H9 (cell line): ENCODE data around the gene PLEKHG3. TPM values are rescaled to one million over a fixed set of nuclear protein-coding genes. Genes with fewer than 3 reads are reported as not detected.

Experiments
- DNase-seq: peaks from one replicate; pipeline ENCODE4 v3.0.0-alpha.2; 2017
- H2AFZ ChIP-seq: one replicate; pipeline ENCODE4 v1.6.1; 2013; ENCODE audit warnings: mild to moderate bottlenecking, low read length, control low read depth, moderate library complexity
- H2AK5ac ChIP-seq: 2 replicates; pipeline ENCODE4 v1.6.1; 2013; ENCODE audit warnings: low read length, control low read depth, mixed read lengths; ENCODE audit not compliant: insufficient read length
- H2BK120ac ChIP-seq: one replicate; pipeline ENCODE4 v1.6.1; 2013; ENCODE audit warnings: low read depth, mild to moderate bottlenecking, low read length, control low read depth, inconsistent platforms; ENCODE audit not compliant: poor library complexity, severe bottlenecking
- H2BK12ac ChIP-seq: 2 replicates; pipeline ENCODE4 v1.6.1; 2013; ENCODE audit warnings: low read length, control low read depth, mixed read lengths, low read depth; ENCODE audit not compliant: insufficient read length
- H2BK15ac ChIP-seq: 2 replicates; pipeline ENCODE4 v1.6.1; 2013; ENCODE audit warnings: low read depth, low read length, control low read depth
- H2BK20ac ChIP-seq: one replicate; pipeline ENCODE4 v1.6.1; 2013; ENCODE audit warnings: low read depth, mild to moderate bottlenecking, low read length, control low read depth, inconsistent platforms; ENCODE audit not compliant: poor library complexity, severe bottlenecking
- H2BK5ac ChIP-seq: 2 replicates; pipeline ENCODE4 v1.6.1; 2013; ENCODE audit warnings: low read length, control low read depth, mixed read lengths; ENCODE audit not compliant: insufficient read length
- H3K14ac ChIP-seq: 2 replicates; pipeline ENCODE4 v1.6.1; 2013; ENCODE audit warnings: low read length, control low read depth; ENCODE audit not compliant: insufficient read depth
- H3K18ac ChIP-seq: 2 replicates; pipeline ENCODE4 v1.6.1; 2013; ENCODE audit warnings: low read depth, mild to moderate bottlenecking, mixed read lengths, low read length, control low read depth; ENCODE audit not compliant: insufficient read length
- H3K23ac ChIP-seq: 2 replicates; pipeline ENCODE4 v1.6.1; 2013; ENCODE audit warnings: low read length, control low read depth, mixed read lengths, low read depth; ENCODE audit not compliant: insufficient read length
- H3K23me2 ChIP-seq: 2 replicates; pipeline ENCODE4 v1.6.1; 2013; ENCODE audit warnings: low read depth, mild to moderate bottlenecking, mixed read lengths, low read length, control low read depth; ENCODE audit not compliant: insufficient read length, poor library complexity, severe bottlenecking
- H3K27ac ChIP-seq: 2 replicates; pipeline ENCODE4 v1.5.1; 2013; ENCODE audit warnings: low read length, control low read depth, mixed read lengths, low read depth; ENCODE audit not compliant: insufficient read length
- H3K27me3 ChIP-seq: 2 replicates; pipeline ENCODE4 v1.6.1; 2013; ENCODE audit warnings: low read length, control low read depth, inconsistent platforms; ENCODE audit not compliant: insufficient read depth
- H3K4ac ChIP-seq: 2 replicates; pipeline ENCODE4 v1.6.1; 2013; ENCODE audit warnings: low read depth, mild to moderate bottlenecking, control low read depth, inconsistent platforms, low read length, moderate library complexity
- H3K4me1 ChIP-seq: 2 replicates; pipeline ENCODE4 v1.6.1; 2013; ENCODE audit warnings: low read length, control low read depth, inconsistent platforms; ENCODE audit not compliant: insufficient read depth
- H3K4me2 ChIP-seq: 2 replicates; pipeline ENCODE4 v1.6.1; 2013; ENCODE audit warnings: low read length, control low read depth, mixed read lengths; ENCODE audit not compliant: insufficient read length, insufficient read depth
- H3K56ac ChIP-seq: 2 replicates; pipeline ENCODE4 v1.6.1; 2013; ENCODE audit warnings: low read depth, mild to moderate bottlenecking, mixed read lengths, low read length, control low read depth; ENCODE audit not compliant: insufficient read length
- H3K79me1 ChIP-seq: 2 replicates; pipeline ENCODE4 v1.6.1; 2013; ENCODE audit warnings: low read depth, mild to moderate bottlenecking, moderate library complexity, low read length, control low read depth, inconsistent platforms; ENCODE audit not compliant: insufficient read depth, poor library complexity, severe bottlenecking
- H3K79me2 ChIP-seq: 2 replicates; pipeline ENCODE4 v1.6.1; 2013; ENCODE audit warnings: low read length, control low read depth, inconsistent platforms; ENCODE audit not compliant: insufficient read depth
- H3K9ac ChIP-seq: 2 replicates; pipeline ENCODE4 v1.6.1; 2013; ENCODE audit warnings: low read length, control low read depth, mixed read lengths; ENCODE audit not compliant: insufficient read length; ENCODE audit errors: extremely low read depth
- H3K9me3 ChIP-seq: one replicate; pipeline ENCODE4 v1.6.1; 2013; ENCODE audit warnings: low read depth, low read length, inconsistent platforms; ENCODE audit not compliant: control insufficient read depth
- H3T11ph ChIP-seq: one replicate; pipeline ENCODE4 v1.6.1; 2013; ENCODE audit warnings: mild to moderate bottlenecking, low read length, control low read depth, inconsistent platforms
- H4K20me1 ChIP-seq: one replicate; pipeline ENCODE4 v1.6.1; 2013; ENCODE audit not compliant: control insufficient read depth, insufficient read length, insufficient read depth
- H4K5ac ChIP-seq: 2 replicates; pipeline ENCODE4 v1.6.1; 2013; ENCODE audit warnings: low read depth, mild to moderate bottlenecking, mixed read lengths, low read length, control low read depth; ENCODE audit not compliant: insufficient read length
- H4K8ac ChIP-seq: replicated peaks from 2 replicates; pipeline ENCODE4 v1.6.1; 2013; ENCODE audit warnings: low read length, control low read depth, mixed read lengths, low read depth; ENCODE audit not compliant: insufficient read length
- H4K91ac ChIP-seq: 2 replicates; pipeline ENCODE4 v1.6.1; 2013; ENCODE audit warnings: low read depth, mild to moderate bottlenecking, moderate library complexity, mixed read lengths, low read length, control low read depth; ENCODE audit not compliant: insufficient read length
- H3K27ac Mint-ChIP-seq, 3 experiments: 2 replicates in 2 of 3; 3 replicates in 1 of 3; pipeline ENCODE4 v1.8.0; 2020 to 2021; ENCODE audit warnings: mixed read lengths in 3 of 3, mild to moderate bottlenecking in 1 of 3, moderate library complexity in 1 of 3
- H3K27me3 Mint-ChIP-seq: 2 replicates; pipeline ENCODE4 v1.8.0; 2021; ENCODE audit warnings: low read depth, mild to moderate bottlenecking, moderate library complexity, mixed read lengths
- H3K36me3 Mint-ChIP-seq, 3 experiments: 2 replicates in 2 of 3; 3 replicates in 1 of 3; pipeline ENCODE4 v1.8.0; 2020 to 2021; ENCODE audit warnings: low read depth in 3 of 3, mixed read lengths in 3 of 3; ENCODE audit not compliant: insufficient read depth in 1 of 3
- H3K4me1 Mint-ChIP-seq, 2 experiments: 2 replicates each; pipeline ENCODE4 v1.8.0; 2020; ENCODE audit warnings: mixed read lengths in 2 of 2
- H3K4me3 Mint-ChIP-seq, 2 experiments: 2 replicates in 1 of 2; 3 replicates in 1 of 2; pipeline ENCODE4 v1.8.0; 2020 to 2021; ENCODE audit warnings: mild to moderate bottlenecking in 2 of 2, mixed read lengths in 2 of 2, moderate library complexity in 1 of 2
- H3K9me3 Mint-ChIP-seq, 2 experiments: 2 replicates in 1 of 2; 3 replicates in 1 of 2; pipeline ENCODE4 v1.8.0; 2020; ENCODE audit warnings: mild to moderate bottlenecking in 2 of 2, mixed read lengths in 2 of 2, moderate library complexity in 1 of 2
- WGBS: extraction: QIAGEN DNeasy Blood & Tissue Kit; methylation state at CpG from one replicate; pipeline ENCODE4 v1.1.7; 2013; ENCODE audit warnings: missing lambda C conversion rate, low lambda C conversion rate, mixed read lengths; ENCODE audit not compliant: insufficient read length; ENCODE audit errors: extremely low coverage; 5-methylcytosine and 5-hydroxymethylcytosine counted together
- total RNA-seq: library from RNA; stranded (reverse); gene quantifications from 2 replicates; pipeline ENCODE4 v1.2.1, GENCODE V29; 2021
- TF ChIP-seq, protein P1 (sequence below): fragments of 200-600 bp; sonication (generic); conservative IDR thresholded peaks from 3 replicates; pipeline ENCODE4 v1.8.0; 2021; ENCODE audit warnings: antibody characterized with exemption, mild to moderate bottlenecking

Gene PLEKHG3
- total RNA-seq, 1 experiment from 2014 or later: 48.5 TPM

DNA sequence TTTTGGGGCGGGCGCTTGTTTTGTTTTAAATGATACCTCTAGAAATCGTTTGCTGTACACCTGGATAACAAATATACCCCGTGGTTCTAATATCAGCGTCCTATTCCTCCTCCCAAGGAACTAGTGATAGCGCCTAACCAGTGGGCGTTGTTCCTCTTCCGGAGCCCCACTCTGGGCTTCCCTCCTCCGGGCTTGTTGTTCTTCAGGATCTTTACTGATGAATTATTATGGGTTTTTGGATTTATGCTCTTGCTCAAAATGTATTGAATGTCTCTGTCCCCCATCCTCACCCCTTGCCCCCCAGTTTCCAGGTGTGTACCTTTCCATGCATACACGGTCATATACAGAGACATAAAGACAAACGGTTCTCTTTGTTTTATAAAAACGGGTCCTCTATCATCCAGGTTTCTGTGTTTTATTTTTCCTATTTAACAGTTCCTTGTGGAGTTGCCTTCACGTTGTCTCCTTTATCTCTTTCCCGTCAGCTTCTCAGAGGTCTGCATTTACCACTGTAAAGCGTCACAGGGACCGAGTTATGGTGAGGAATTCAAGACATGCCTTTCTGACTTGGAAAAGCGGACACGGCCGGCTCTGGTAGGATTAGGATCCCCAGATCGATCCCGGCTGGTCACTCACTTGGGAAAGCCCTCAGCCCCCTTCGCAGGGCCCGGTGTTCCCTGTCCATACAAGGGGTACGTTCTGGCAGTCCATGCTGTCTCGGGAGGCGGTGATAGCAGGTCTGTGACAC, 655 bp upstream of the PLEKHG3 start:
- Histone ChIP-seq H3K14ac (peak overlapping the region; percentile 82), H2AK5ac (no peak overlapping the region), H3K56ac (no peak overlapping the region), H3K27me3 (no peaks in the 10 kb centered on the region), H3K4me1 (peaks cover 18% of the 10 kb centered on the region; the same call in 1 of the 2 replicates), H4K8ac (no peak overlapping the region), H3K4ac (no peak overlapping the region), H3K4me2 (peak overlapping the region; percentile 93), H2BK120ac (no peak overlapping the region), H3K18ac (peak overlapping the region; percentile 92), H3K9me3 (no peaks in the 10 kb centered on the region), H4K91ac (no peak overlapping the region), H3K9ac (peak overlapping the region; percentile 88), H4K20me1 (no peaks in the 10 kb centered on the region), H3K27ac (peak overlapping the region; percentile 46), H3T11ph (no peak overlapping the region), H2BK15ac (no peak overlapping the region), H4K5ac (no peak overlapping the region), H3K23ac (no peak overlapping the region), H2BK20ac (no peak overlapping the region), H2BK12ac (no peak overlapping the region), H2AFZ (no peak overlapping the region), H3K79me2 (no peaks in the 10 kb centered on the region; the same call in 1 of the 2 replicates), H2BK5ac (no peak overlapping the region), H3K23me2 (peaks cover 35% of the 10 kb centered on the region), H3K79me1 (no peaks in the 10 kb centered on the region)
- peaks cover 0 to 3% of the 10 kb centered on the region in 2 experiments; a peak in 1 of 5 replicates for H3K9me3 Mint-ChIP-seq
- peak overlapping the region; percentile 77 to 87 for H3K4me3 Mint-ChIP-seq
- peak overlapping the region; percentile 66 to 87 (median 80) for H3K27ac Mint-ChIP-seq
- WGBS: no CpG with 5 or more reads among the region's 26 CpGs
- no peaks in the 10 kb centered on the region for H3K36me3 Mint-ChIP-seq
- peak; percentile 34 for DNase-seq
- peaks cover 77 to 79% of the 10 kb centered on the region in 2 experiments for H3K4me1 Mint-ChIP-seq
- peaks cover 5% of the 10 kb centered on the region; the same call in 1 of the 2 replicates for H3K27me3 Mint-ChIP-seq
- TF ChIP-seq, protein P1, sequence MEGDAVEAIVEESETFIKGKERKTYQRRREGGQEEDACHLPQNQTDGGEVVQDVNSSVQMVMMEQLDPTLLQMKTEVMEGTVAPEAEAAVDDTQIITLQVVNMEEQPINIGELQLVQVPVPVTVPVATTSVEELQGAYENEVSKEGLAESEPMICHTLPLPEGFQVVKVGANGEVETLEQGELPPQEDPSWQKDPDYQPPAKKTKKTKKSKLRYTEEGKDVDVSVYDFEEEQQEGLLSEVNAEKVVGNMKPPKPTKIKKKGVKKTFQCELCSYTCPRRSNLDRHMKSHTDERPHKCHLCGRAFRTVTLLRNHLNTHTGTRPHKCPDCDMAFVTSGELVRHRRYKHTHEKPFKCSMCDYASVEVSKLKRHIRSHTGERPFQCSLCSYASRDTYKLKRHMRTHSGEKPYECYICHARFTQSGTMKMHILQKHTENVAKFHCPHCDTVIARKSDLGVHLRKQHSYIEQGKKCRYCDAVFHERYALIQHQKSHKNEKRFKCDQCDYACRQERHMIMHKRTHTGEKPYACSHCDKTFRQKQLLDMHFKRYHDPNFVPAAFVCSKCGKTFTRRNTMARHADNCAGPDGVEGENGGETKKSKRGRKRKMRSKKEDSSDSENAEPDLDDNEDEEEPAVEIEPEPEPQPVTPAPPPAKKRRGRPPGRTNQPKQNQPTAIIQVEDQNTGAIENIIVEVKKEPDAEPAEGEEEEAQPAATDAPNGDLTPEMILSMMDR: no peak
